Kidney glomerular epithelial cell (primary cell): ENCODE data around the gene TAS2R42.
A peak's percentile ranks its signal among the peaks of the same experiment; 100 is the strongest.

Experiments
- DNase-seq: peaks from one replicate; lab custom pipeline; 2025; lab: John Stamatoyannopoulos, UW

The TAS2R42 gene, protein sequence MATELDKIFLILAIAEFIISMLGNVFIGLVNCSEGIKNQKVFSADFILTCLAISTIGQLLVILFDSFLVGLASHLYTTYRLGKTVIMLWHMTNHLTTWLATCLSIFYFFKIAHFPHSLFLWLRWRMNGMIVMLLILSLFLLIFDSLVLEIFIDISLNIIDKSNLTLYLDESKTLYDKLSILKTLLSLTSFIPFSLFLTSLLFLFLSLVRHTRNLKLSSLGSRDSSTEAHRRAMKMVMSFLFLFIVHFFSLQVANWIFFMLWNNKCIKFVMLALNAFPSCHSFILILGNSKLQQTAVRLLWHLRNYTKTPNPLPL

GRCh38 chr12:11186837-11187236, at the start of gene TAS2R42:
TSS of gene TAS2R42 (minus strand) at chr12:11186937. CDS start at chr12:11186937, 0 bp downstream.
- no peak for DNase-seq

GRCh38 chr12:11233532-11233931, 46.8 kb upstream of the TAS2R42 start:
- DNase-seq = no peak

- peak; percentile 40 for DNase-seq
These were observed 41.7 kb upstream of the TAS2R42 start for GRCh38 chr12:11228296-11228879.

DNA sequence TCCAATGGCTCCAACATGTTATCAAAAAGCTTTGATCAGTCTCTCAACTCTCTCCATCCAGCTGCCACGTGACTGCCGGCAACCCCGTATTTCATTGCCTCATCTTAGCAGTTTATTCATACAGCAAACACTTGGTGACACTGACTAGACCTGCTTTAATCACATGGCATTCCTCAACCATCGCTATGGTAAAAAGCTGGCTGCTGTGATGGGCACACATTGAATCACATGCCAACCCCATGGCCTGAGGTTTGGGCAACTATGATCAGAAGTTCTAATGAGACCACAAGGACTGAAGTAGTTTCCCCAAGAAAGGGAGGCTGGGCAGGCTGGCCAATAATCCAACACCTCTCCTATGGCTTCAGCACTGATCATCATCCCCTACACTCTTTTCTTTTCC, 40.6 kb upstream of the TAS2R42 start:
- no peak for DNase-seq

DNA sequence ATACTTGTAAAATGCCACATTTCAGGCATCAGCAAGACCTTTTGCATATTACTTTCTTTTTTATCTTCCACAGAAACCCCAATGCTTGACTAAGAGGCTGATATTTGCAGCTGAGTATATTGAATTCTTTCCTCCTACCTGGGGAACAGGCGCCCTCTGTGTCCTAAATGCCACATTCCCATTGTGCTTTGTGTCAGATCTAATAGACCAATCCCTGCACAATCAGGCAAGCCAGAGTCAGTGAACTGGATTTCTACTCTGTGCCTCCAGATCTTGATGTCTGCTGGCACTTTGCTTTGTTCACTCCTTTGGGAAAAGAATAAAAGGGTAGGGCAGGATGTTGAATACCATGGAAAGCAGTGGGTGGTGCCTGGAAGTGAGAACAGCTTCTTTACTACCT, 22.4 kb upstream of the TAS2R42 start:
- DNase-seq = no peak

DNA sequence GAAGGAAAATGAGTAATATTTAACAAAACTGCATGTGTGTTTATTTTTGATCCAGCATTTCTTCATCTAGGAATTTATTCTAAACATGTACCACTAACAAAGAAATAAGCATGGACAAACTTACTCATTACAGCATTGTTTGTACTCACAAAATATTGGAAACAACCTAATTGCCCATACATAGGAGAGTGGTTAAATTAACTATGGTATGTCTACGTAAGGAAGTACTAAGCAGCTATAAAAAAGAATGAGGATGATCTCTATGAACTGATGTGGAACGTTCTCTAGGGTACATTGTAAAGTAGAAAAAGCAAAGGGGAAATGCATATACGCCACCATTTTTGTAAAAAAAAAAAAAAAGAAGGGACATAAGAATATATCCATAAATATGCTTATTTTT, 17.4 kb upstream of the TAS2R42 start:
- DNase-seq = no peak

DNA sequence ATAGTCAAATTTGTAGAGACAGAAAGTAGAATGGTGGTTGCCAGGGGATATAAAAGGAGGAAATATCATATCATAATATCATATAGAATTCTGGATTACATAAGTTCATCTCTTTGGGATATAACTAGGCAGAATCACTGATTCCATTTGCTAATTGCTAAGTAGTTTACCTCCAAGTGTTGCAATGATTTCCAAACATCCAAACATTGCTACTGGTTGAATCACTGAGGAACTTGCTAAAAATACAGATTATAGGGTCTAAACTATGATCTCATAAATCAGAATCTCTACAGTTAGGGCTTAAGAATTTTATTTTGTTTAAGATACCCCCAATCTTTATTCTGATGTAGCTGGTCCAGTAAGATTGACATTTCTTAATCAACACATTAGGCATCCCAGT, 16.1 kb upstream of the TAS2R42 start:
- no peak for DNase-seq

GRCh38 chr12:11183011-11183410, 3.7 kb downstream of the TAS2R42 start:
- DNase-seq = no peak

DNA sequence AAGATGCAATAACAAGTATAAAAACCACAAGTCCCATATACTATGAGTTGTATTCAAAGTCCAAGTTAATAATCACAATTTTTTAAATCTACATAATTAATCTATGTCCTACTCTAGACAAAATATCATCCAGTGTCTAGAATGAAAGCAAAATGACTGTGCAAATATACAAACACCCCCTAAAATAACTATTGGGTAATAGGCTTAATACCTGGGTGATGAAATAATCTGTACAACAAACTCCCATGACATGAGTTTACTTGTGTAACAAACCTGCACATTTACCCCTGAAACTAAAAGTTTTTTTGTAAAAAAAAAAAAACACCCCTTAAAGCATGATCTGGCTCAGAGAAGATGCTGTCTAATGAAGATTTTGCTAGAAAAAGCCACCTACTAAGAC, 4.2 kb downstream of the TAS2R42 start:
- no peak for DNase-seq

DNA sequence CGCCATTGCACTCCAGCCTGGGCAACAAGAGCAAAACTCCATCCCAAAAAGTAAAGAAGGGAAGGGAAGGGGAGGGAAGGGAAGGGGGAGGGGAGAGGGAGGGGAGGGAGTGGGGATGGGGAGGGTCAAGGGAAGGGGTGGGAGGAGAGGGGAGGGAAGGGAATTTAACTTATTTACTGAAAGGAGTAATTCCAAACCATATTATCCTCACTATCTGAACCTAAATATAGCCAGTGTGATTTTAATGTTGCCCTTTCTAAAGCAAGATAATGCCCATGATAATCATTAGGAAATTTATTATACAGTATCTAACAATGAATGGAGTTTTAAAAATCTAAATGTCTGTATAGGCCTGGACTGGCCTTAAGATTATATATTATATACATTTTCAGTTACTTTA, 8.5 kb downstream of the TAS2R42 start:
- DNase-seq = no peak

- no peak for DNase-seq
These were observed 12.7 kb downstream of the TAS2R42 start for GRCh38 chr12:11174022-11174421.

DNA sequence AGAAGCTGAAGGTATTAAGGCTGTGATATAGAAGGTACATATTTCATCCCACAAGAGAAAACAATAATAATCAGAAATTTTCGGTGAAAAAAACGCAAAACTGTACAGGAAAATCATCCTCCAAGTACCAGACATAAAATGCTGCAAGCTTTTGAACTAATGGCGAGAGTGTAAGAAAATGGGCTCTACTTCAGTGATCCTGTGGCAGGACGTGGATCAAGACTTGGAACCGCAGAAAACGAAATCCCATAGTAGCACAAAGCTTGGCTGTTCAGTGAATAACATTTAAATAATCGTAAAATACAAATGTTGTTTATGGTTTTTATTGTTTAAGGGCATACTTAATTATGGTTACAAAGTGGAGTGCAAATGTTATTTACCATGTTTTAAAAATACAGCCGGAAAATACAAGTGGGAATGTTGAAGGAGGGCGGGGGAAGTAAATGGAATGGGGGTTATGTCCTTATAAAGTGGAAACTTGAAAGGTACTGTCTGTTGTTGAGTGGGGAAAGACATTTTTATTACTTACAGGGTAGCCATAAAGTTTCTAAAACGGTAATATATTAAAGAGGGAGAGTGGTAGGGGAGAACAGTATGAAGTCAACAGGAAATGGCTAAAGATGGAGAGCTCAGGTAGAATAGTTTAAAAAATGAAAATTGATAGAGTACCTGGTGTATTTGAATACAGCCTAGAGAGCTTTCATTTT, 14.6 kb downstream of the TAS2R42 start:
- peak; percentile 38 for DNase-seq

- DNase-seq = peak; percentile 87
These were observed 15.4 kb downstream of the TAS2R42 start, which contains the start of gene SMIM10L1 for GRCh38 chr12:11171145-11171968. TSS of gene SMIM10L1 (plus strand) at chr12:11171194. CDS start at chr12:11171357, 163 bp downstream.

DNA sequence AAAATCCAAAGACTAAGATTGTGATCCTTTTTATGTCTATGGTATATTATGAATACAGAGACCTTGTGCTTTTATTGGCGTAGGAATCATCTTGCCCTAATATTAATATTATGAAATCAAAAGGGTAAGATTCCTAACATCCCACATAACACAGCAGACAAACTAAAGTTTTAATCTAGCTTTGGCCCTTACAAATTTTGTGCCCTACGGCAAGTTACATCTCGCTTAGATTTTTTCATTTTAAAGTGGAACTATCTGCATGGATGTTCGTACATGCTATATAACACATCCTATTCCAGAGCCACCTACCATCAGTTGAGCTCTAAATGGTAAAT, 16.0 kb downstream of the TAS2R42 start:
- DNase-seq = peak; percentile 55

DNA sequence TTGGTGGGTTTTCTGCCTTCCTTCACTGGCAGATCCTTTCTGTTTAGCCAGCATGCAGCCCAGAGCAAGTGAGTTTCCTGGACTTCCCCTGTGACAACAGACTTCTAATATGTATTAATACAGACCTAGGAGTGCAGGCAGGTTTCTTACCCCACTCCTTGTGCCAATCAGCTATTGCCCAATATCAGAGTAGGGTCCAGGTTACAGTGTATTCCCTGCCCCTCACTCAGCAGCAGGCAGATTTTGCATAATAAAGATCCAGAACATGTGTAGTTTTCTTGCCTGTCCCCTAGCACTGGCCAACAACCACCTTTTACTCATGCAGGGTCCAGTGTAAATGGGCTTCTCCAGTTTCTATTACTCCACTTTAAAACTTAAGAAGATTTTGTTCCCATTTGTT, 20.4 kb downstream of the TAS2R42 start:
- DNase-seq = no peak

DNA sequence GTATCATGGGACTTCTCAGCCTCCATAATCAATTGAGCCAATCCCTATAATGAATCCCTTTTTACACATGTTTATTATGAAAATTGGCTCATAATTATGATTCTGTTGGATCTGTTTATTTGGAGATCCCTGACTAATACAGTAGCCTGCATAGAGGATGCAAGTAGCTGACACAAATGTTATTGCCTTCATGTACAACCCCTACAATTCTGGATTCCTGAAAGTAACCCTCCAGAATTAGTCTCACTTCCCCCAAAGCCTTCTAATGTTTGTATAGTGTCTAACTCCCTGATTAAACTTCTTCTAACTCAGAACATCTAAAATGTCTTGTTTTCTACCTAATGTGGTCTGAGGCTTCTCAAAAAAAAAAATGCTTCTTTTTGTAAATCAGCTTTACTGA, 22.4 kb downstream of the TAS2R42 start:
- no peak for DNase-seq

GRCh38 chr12:11162502-11162901, 24.2 kb downstream of the TAS2R42 start:
- no peak for DNase-seq

- no peak for DNase-seq
These were observed 27.8 kb downstream of the TAS2R42 start for GRCh38 chr12:11158885-11159444.

- DNase-seq = no peak
These were observed 32.3 kb downstream of the TAS2R42 start for GRCh38 chr12:11154400-11154925.

DNA sequence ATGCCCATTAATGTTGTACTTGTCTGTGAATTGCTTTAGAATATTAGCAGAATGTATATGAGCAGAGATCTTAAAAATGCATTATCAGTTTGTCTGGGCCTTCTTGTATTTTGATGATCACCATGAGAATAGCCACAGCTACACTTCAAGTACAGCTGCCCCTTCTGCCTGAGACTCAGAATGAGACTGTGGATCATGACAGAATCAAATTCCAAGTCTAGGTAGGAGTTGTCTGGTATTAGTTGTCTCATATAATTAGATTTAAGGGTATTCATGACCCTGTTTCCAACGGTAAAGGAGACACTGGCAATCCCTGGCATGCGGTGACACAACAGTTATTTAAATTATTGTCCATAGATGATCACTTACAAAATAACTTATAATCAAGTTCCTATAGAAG, 34.0 kb downstream of the TAS2R42 start:
- no peak for DNase-seq

- no peak for DNase-seq
These were observed 35.9 kb downstream of the TAS2R42 start for GRCh38 chr12:11150832-11151231.

DNA sequence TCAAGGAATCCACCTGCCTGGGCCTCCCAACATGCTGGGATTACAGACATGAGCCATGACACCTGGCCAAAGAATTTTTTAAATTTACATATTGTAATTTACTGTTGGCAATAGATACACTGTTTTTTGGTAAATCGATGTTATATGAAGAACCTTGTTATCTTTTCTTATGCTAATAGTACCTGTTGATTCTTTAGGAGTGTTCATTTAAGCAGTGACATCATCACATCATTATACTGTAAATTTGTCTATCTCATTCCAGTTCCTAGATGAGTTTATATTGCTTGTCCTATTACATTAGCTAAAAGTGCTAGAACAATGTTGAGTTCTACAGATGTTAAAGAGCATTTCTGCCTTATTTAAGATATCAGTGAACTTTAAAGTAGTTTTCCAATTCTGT, 39.3 kb downstream of the TAS2R42 start:
- DNase-seq = no peak
